Activated naive CD4-positive, alpha-beta T cell treated with anti-CD3 and anti-CD28 coated beads, Interleukin-2, amount 50 U/mL, for 24 hours (primary cell): ENCODE results near the gene C10orf105.

Experiments used
- H3K27ac Mint-ChIP-seq: one replicate; pipeline ENCODE4 v1.8.0; 2021; ENCODE audit warnings: mild to moderate bottlenecking, mixed read lengths
- H3K27me3 Mint-ChIP-seq: one replicate; pipeline ENCODE4 v1.8.0; 2021; ENCODE audit warnings: mixed read lengths
- H3K36me3 Mint-ChIP-seq: one replicate; pipeline ENCODE4 v1.8.0; 2021; ENCODE audit warnings: mixed read lengths
- H3K4me1 Mint-ChIP-seq: one replicate; pipeline ENCODE4 v1.8.0; 2021; ENCODE audit warnings: mixed read lengths
- H3K4me3 Mint-ChIP-seq: one replicate; pipeline ENCODE4 v1.8.0; 2021; ENCODE audit warnings: mild to moderate bottlenecking, mixed read lengths
- H3K9me3 Mint-ChIP-seq: one replicate; pipeline ENCODE4 v1.8.0; 2021; ENCODE audit warnings: mixed read lengths

Gene C10orf105

GRCh38 chr10:71705582-71705981 is 14.0 kb downstream of the C10orf105 start:
- Mint-ChIP-seq H3K36me3 (no peaks in the 10 kb centered on the region), H3K9me3 (no peaks in the 10 kb centered on the region), H3K27ac (no peak overlapping the region), H3K4me3 (no peak overlapping the region), H3K27me3 (no peaks in the 10 kb centered on the region), H3K4me1 (peaks cover 23% of the 10 kb centered on the region)

DNA sequence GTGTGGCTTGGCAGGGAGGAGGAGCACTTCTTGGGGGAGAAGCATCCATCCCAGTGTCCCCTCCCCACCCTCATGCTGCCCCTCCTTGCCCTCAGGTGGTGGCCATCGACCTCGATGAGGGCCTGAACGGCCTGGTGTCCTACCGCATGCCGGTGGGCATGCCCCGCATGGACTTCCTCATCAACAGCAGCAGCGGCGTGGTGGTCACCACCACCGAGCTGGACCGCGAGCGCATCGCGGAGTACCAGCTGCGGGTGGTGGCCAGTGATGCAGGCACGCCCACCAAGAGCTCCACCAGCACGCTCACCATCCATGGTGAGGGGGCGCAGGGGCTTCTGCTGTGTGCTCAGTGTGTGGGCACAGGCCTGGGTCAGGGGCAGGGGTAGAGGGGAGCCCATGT is 14.8 kb downstream of the C10orf105 start:
- no peak overlapping the region for H3K4me3 Mint-ChIP-seq
- peaks cover 19% of the 10 kb centered on the region for H3K4me1 Mint-ChIP-seq
- H3K9me3 Mint-ChIP-seq: no peaks in the 10 kb centered on the region
- H3K27me3 Mint-ChIP-seq: no peaks in the 10 kb centered on the region
- no peak overlapping the region for H3K27ac Mint-ChIP-seq
- no peaks in the 10 kb centered on the region for H3K36me3 Mint-ChIP-seq

GRCh38 chr10:71703577-71703976 is 16.0 kb downstream of the C10orf105 start:
- Mint-ChIP-seq H3K4me1 (peaks cover 21% of the 10 kb centered on the region), H3K4me3 (no peak overlapping the region), H3K9me3 (no peaks in the 10 kb centered on the region), H3K27ac (no peak overlapping the region), H3K27me3 (no peaks in the 10 kb centered on the region), H3K36me3 (no peaks in the 10 kb centered on the region)

GRCh38 chr10:71701496-71702132 is 18.0 kb downstream of the C10orf105 start:
- Mint-ChIP-seq H3K36me3 (no peaks in the 10 kb centered on the region), H3K27ac (no peak overlapping the region), H3K4me1 (peaks cover 25% of the 10 kb centered on the region), H3K27me3 (no peaks in the 10 kb centered on the region), H3K9me3 (no peaks in the 10 kb centered on the region), H3K4me3 (no peak overlapping the region)

DNA sequence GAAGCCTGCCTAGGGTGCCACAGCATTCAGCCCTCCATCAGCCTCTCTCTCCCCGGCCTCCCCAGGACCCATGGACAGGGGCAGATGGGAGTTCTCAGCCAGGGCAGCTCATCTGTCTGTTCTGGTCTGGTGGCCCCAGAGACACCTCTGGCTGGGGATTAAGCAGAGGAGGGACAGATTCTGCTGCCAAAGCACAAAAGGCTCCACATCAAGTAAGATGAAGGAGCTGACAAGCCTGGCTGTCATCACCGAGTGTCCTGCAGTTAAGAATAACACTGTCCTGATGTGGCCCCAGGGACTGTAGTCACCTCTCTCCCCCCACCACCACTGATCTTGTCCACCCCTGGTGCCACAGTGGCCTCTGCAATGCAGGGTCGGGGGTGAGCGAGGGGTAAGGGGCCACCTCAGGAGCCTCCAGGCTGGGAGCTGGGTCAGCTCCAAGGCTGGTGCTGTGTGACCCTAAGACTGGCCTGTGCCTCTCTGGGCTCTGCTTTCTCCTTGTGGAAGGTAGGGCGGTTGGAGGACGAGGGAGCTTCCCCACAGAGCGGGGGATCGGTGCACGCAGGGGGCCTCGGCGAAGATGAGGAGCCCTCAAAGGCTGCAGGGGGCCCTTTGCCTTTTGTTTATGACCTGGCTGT is 18.7 kb downstream of the C10orf105 start:
- H3K27ac Mint-ChIP-seq: no peak overlapping the region
- H3K4me3 Mint-ChIP-seq: no peak overlapping the region
- no peaks in the 10 kb centered on the region for H3K9me3 Mint-ChIP-seq
- peaks cover 29% of the 10 kb centered on the region for H3K4me1 Mint-ChIP-seq
- no peaks in the 10 kb centered on the region for H3K36me3 Mint-ChIP-seq
- H3K27me3 Mint-ChIP-seq: no peaks in the 10 kb centered on the region

DNA sequence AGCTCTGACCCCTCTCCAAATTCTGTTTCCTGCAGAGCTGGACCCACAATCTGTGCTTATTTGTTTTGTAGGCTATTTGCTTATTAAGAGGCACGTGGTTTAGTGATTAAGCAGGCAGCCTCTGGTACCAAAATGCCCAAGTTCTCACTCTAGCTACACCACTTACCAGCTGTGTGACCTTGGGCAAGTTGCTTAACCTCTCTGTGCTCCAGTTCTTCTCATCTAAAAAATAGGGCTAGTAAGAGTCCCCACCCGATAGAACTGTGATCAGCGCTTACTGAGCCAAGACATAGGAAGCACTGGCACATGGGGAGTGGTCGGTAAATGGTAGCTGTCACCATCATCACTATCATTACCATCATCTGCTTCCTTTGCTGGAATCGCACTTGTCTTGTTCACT is 20.8 kb downstream of the C10orf105 start:
- no peaks in the 10 kb centered on the region for H3K36me3 Mint-ChIP-seq
- H3K4me1 Mint-ChIP-seq: peaks cover 46% of the 10 kb centered on the region
- peak overlapping the region; percentile 2 for H3K4me3 Mint-ChIP-seq
- no peaks in the 10 kb centered on the region for H3K27me3 Mint-ChIP-seq
- H3K9me3 Mint-ChIP-seq: no peaks in the 10 kb centered on the region
- no peak overlapping the region for H3K27ac Mint-ChIP-seq

GRCh38 chr10:71697938-71698709 is 21.5 kb downstream of the C10orf105 start:
- Mint-ChIP-seq H3K27me3 (no peaks in the 10 kb centered on the region), H3K9me3 (no peaks in the 10 kb centered on the region), H3K4me1 (peaks cover 49% of the 10 kb centered on the region), H3K4me3 (peak overlapping the region; percentile 2), H3K36me3 (no peaks in the 10 kb centered on the region), H3K27ac (peak overlapping the region; percentile 75)

DNA sequence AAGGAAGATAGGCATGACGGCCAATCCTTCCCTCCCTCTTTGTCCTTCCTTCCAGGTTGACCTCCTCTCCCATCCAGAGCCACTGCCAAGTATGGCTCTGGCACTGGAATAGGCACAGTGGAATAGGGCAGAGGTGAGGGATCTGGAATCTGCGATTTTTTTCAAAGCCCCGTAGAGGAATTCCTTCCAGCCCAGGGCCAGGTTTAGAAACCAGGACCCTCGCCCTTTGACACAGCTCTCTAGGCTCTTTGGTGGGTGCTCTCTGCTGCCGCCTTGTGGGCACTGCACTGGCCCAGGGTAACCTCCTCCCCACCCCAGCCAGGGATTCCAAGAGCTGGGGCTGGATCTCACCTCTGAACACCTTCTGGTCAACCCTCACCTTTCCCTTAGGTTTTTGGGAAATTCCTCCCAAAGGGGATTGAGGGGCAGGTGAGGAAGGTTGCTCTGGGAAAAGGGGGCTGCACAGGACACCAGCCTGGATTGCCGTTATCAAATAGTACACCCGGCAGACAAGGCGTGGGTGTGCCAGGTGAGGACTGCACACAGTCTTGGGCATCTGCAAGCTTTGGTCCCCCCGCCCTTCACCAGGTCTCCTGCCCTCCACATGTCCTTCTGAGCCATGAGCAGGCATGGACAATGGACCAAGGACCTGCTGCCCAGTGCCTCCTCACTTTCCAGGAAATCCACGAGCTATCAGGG is 22.8 kb downstream of the C10orf105 start:
- Mint-ChIP-seq H3K27ac (no peak overlapping the region), H3K27me3 (no peaks in the 10 kb centered on the region), H3K9me3 (no peaks in the 10 kb centered on the region), H3K4me1 (peaks cover 49% of the 10 kb centered on the region), H3K4me3 (no peak overlapping the region), H3K36me3 (no peaks in the 10 kb centered on the region)

DNA sequence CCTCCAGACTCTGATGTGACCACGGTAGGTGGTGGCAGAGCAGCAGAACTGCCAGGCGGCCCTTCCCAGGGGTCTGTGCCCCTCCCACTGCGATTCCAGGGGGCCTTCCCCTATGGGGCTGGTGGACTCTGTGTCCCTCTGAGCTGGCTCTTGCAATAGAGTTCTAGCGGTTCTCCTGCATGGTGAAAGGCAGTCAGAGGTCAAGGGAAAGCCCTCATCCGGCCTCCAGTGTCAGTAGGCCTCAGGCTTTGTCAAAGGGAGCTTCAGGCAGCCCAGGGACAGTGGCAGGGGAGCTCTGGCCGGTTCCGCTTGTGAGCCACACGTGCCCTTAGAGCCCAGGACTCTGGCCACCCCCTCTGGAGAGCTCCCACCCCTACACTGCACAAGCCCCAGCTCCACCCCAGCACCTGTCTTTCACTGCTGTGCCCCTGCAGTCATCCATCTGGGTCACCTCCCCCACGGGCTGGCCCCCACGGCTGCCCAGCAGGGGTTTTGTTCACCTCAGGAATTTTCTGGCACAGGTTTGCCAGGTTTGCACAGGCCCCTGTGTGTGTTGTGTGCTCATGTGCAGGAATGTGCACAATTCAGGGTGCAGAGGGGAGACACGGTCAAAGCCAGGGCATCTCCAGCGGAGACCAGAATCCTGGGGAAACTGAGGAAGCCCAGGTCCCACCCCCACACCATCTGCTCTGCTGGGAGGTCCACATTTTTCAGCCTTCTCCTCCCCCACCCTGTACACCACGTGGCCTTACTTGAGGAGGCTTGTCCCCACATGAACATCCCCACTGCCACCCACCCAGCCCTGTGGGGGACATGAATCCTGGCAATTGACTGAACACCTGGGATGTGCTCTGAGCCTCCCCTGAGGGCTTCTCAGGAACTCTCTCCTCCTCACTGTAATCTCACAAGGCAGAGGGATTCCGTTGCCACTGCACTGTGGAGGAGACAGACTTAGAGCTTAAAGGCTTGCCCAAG is 23.8 kb downstream of the C10orf105 start:
- Mint-ChIP-seq H3K27me3 (no peaks in the 10 kb centered on the region), H3K9me3 (no peaks in the 10 kb centered on the region), H3K27ac (no peak overlapping the region), H3K4me3 (no peak overlapping the region), H3K4me1 (peaks cover 49% of the 10 kb centered on the region), H3K36me3 (no peaks in the 10 kb centered on the region)

DNA sequence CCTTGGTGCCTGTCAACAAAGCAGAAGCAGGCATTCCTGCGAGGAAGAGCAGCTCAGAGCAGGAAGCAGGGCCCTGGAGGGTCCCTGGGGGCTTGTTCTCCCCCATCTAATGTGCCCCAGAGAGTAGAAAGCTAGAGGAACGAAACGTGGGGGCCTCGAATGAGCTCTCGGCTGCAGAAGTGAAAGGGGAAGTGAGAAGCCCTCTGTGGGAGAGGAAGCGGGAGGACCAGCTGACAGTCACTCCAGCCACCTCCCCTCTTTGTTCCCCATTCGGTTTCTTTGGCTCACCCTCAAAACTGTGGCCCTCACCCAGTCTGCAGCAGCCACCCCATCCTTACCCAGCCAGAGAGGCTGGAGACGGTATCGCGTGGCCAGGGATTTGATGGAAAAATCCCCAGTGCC is 25.0 kb downstream of the C10orf105 start:
- H3K27me3 Mint-ChIP-seq: no peaks in the 10 kb centered on the region
- H3K4me3 Mint-ChIP-seq: peak overlapping the region; percentile 62
- H3K4me1 Mint-ChIP-seq: peaks cover 49% of the 10 kb centered on the region
- no peak overlapping the region for H3K27ac Mint-ChIP-seq
- no peaks in the 10 kb centered on the region for H3K9me3 Mint-ChIP-seq
- no peaks in the 10 kb centered on the region for H3K36me3 Mint-ChIP-seq

DNA sequence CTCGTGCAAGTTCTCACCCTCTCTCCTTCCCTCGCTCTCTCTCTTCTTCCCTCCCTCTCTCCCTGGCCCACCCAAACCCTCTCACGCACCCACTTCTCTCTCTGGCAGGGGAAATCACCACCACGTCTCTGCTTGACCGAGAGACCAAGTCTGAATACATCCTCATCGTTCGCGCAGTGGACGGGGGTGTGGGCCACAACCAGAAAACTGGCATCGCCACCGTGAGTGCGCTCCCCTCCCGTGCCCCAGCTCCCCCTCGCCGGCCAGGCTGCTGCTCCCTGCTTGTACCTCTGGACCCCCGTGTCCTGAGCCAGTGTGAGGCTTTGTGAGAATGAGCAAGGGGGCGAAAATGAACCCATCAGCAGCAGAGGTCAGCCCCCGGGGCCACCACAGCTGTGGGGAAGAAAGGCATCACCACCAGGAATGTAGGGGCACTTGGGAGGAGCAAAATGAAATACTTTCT is 25.5 kb downstream of the C10orf105 start:
- Mint-ChIP-seq H3K4me3 (peak overlapping the region; percentile 62), H3K4me1 (peaks cover 45% of the 10 kb centered on the region), H3K27me3 (no peaks in the 10 kb centered on the region), H3K27ac (no peak overlapping the region), H3K9me3 (no peaks in the 10 kb centered on the region), H3K36me3 (no peaks in the 10 kb centered on the region)

- Mint-ChIP-seq H3K27ac (no peak overlapping the region), H3K4me1 (peaks cover 38% of the 10 kb centered on the region), H3K36me3 (no peaks in the 10 kb centered on the region), H3K9me3 (no peaks in the 10 kb centered on the region), H3K27me3 (no peaks in the 10 kb centered on the region), H3K4me3 (no peak overlapping the region)
These were observed 26.2 kb downstream of the C10orf105 start for GRCh38 chr10:71693377-71693776.

GRCh38 chr10:71692598-71693306 is 26.8 kb downstream of the C10orf105 start:
- Mint-ChIP-seq H3K4me1 (peaks cover 32% of the 10 kb centered on the region), H3K27me3 (no peaks in the 10 kb centered on the region), H3K9me3 (no peaks in the 10 kb centered on the region), H3K4me3 (no peak overlapping the region), H3K27ac (no peak overlapping the region), H3K36me3 (peaks cover 3% of the 10 kb centered on the region)

DNA sequence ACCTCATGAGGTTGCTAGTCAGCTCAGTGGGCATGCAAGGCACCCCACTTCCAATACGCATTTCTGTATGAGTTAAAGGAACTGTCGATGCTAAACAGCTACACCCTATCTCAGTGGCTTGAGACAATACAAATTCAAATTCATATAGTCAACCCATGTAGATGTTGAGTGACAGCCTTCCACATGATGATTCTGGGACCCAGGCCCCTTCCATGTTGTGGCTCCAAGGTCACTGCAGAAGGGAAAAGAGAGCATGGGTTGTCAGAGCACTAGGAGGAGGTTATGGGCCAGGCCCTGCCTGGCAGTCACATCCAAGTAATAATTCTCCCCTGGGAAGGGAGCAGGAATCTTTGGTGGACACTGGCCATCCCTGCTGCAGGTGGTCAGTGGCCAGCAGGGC is 28.2 kb downstream of the C10orf105 start:
- H3K4me3 Mint-ChIP-seq: no peak overlapping the region
- H3K9me3 Mint-ChIP-seq: no peaks in the 10 kb centered on the region
- H3K4me1 Mint-ChIP-seq: peaks cover 22% of the 10 kb centered on the region
- no peaks in the 10 kb centered on the region for H3K27me3 Mint-ChIP-seq
- no peak overlapping the region for H3K27ac Mint-ChIP-seq
- peaks cover 3% of the 10 kb centered on the region for H3K36me3 Mint-ChIP-seq
